SK-N-SH treated with all-trans-retinoic acid at 6 μM for 48 hours (cell line): ENCODE data around the gene PCDH9.
A peak's percentile ranks its signal among the peaks of the same experiment; 100 is the strongest.

Experiments used
- ARNTL ChIP-seq: fragments of 450-650 bp; formaldehyde crosslinking; IDR thresholded peaks from 2 replicates; pipeline ENCODE4 v1.5.0; 2020; ENCODE audit warnings: low read depth, mild to moderate bottlenecking, moderate library complexity, borderline replicate concordance
- CSDC2 ChIP-seq: fragments of 250-450 bp; sonication (Bioruptor Pico); IDR thresholded peaks from 2 replicates; pipeline ENCODE4 v1.5.0; 2020; ENCODE audit warnings: mild to moderate bottlenecking, moderate library complexity
- CSRNP3 ChIP-seq: fragments of 250-450 bp; sonication (Bioruptor Pico); IDR thresholded peaks from 2 replicates; pipeline ENCODE4 v1.5.1; 2021; ENCODE audit warnings: mild to moderate bottlenecking, moderate library complexity
- ISL1 ChIP-seq: fragments of 250-450 bp; sonication (Bioruptor Pico); IDR thresholded peaks from 2 replicates; pipeline ENCODE4 v2.1.2; 2022; ENCODE audit warnings: mild to moderate bottlenecking, moderate library complexity
- PATZ1 ChIP-seq: fragments of 250-450 bp; sonication (Bioruptor Pico); IDR thresholded peaks from 2 replicates; pipeline ENCODE4 v1.8.0; 2020; ENCODE audit warnings: mild to moderate bottlenecking, moderate library complexity, borderline replicate concordance
- SNAI2 ChIP-seq: fragments of 250-450 bp; sonication (Bioruptor Pico); IDR thresholded peaks from 2 replicates; pipeline ENCODE4 v1.5.0; 2020; ENCODE audit warnings: mild to moderate bottlenecking, moderate library complexity
- TCF4 ChIP-seq: fragments of 250-450 bp; sonication (Bioruptor Pico); IDR thresholded peaks from 2 replicates; pipeline ENCODE4 v1.8.0; 2021; ENCODE audit warnings: mild to moderate bottlenecking, moderate library complexity, borderline replicate concordance
- TOX ChIP-seq: fragments of 250-450 bp; sonication (Bioruptor Pico); IDR thresholded peaks from 2 replicates; pipeline ENCODE4 v1.8.0; 2021; ENCODE audit warnings: mild to moderate bottlenecking, moderate library complexity, borderline replicate concordance
- ZFP3 ChIP-seq: fragments of 250-450 bp; sonication (Bioruptor Pico); IDR thresholded peaks from 2 replicates; pipeline ENCODE4 v1.5.0; 2020; ENCODE audit warnings: mild to moderate bottlenecking, moderate library complexity
- ZNF565 ChIP-seq: fragments of 450-650 bp; formaldehyde crosslinking; conservative IDR thresholded peaks from 2 replicates; pipeline ENCODE4 v1.5.0; 2020; ENCODE audit warnings: low read depth, mild to moderate bottlenecking, moderate library complexity
- ZNF70 ChIP-seq: fragments of 450-650 bp; formaldehyde crosslinking; IDR thresholded peaks from 2 replicates; pipeline ENCODE4 v1.5.0; 2020; ENCODE audit warnings: mild to moderate bottlenecking, moderate library complexity
- ZNF8 ChIP-seq: fragments of 450-650 bp; formaldehyde crosslinking; IDR thresholded peaks from 2 replicates; pipeline ENCODE4 v1.5.0; 2020; ENCODE audit warnings: mild to moderate bottlenecking, moderate library complexity

- TF ChIP-seq ZNF565 (CRISPR knock-in tag) (no peak), ISL1 (CRISPR knock-in tag) (peak; percentile 49), PATZ1 (no peak), SNAI2 (CRISPR knock-in tag) (no peak), ZNF70 (no peak), TCF4 (CRISPR knock-in tag) (no peak), TOX (no peak), ZNF8 (CRISPR knock-in tag) (no peak), CSDC2 (CRISPR knock-in tag) (no peak), CSRNP3 (CRISPR knock-in tag) (no peak), ARNTL (no peak), ZFP3 (no peak)
These were observed 109.1 kb downstream of the PCDH9 start for GRCh38 chr13:67120872-67121531.
